HG03442 (cell line): Measurements from ENCODE around the gene FBL.

Source experiments
- ATAC-seq: cut with Tn5 transposase; IDR thresholded peaks from one replicate; pipeline ENCODE4 v1.9.1; 2021; ENCODE audit warnings: mild to moderate bottlenecking, moderate library complexity; ENCODE audit not compliant: unreplicated experiment

FBL gene

GRCh38 chr19:39843919-39844793 is 2.0 kb downstream of the FBL start:
- no peak for ATAC-seq

GRCh38 chr19:39842693-39843435 is 3.3 kb downstream of the FBL start:
- no peak for ATAC-seq

GRCh38 chr19:39841041-39841440 is 5.1 kb downstream of the FBL start:
- no peak for ATAC-seq

GRCh38 chr19:39840492-39840891 is 5.7 kb downstream of the FBL start:
- no peak for ATAC-seq

GRCh38 chr19:39839678-39840327 is 6.4 kb downstream of the FBL start:
- ATAC-seq: no peak

GRCh38 chr19:39838569-39838968 is 7.6 kb downstream of the FBL start:
- ATAC-seq: no peak

GRCh38 chr19:39837978-39838377 is 8.2 kb downstream of the FBL start:
- ATAC-seq: no peak

GRCh38 chr19:39834287-39834841 is 11.8 kb downstream of the FBL start:
- ATAC-seq: no peak

GRCh38 chr19:39833464-39834286 is 12.5 kb downstream of the FBL start, which contains the start of gene DYRK1B:
Gene DYRK1B (minus strand): TSS chr19:39834162. CDS start chr19:39831867, 2,295 bp downstream.
- peak; percentile 82 for ATAC-seq

- peak; percentile 6 for ATAC-seq
These were observed 13.1 kb downstream of the FBL start for GRCh38 chr19:39833160-39833463.

- ATAC-seq: no peak
These were observed 13.7 kb downstream of the FBL start for GRCh38 chr19:39832341-39833083.

- ATAC-seq: no peak
These were observed 14.5 kb downstream of the FBL start for GRCh38 chr19:39831679-39832078.

- no peak for ATAC-seq
These were observed 15.3 kb downstream of the FBL start for GRCh38 chr19:39830847-39831246.

- no peak for ATAC-seq
These were observed 15.8 kb downstream of the FBL start for GRCh38 chr19:39830406-39830805.

- no peak for ATAC-seq
These were observed 16.4 kb downstream of the FBL start for GRCh38 chr19:39829702-39830275.

- ATAC-seq: no peak
These were observed 17.5 kb downstream of the FBL start for GRCh38 chr19:39828654-39829032.

- ATAC-seq: no peak
These were observed 18.0 kb downstream of the FBL start for GRCh38 chr19:39828015-39828653.

GRCh38 chr19:39827216-39827615 is 19.0 kb downstream of the FBL start:
- no peak for ATAC-seq
